ENCODE measurements around the gene ELMO1.

GRCh38 chr7:37391791-37392672, 56.6 kb downstream of the ELMO1 start:
- TF ChIP-seq, protein P1, sequence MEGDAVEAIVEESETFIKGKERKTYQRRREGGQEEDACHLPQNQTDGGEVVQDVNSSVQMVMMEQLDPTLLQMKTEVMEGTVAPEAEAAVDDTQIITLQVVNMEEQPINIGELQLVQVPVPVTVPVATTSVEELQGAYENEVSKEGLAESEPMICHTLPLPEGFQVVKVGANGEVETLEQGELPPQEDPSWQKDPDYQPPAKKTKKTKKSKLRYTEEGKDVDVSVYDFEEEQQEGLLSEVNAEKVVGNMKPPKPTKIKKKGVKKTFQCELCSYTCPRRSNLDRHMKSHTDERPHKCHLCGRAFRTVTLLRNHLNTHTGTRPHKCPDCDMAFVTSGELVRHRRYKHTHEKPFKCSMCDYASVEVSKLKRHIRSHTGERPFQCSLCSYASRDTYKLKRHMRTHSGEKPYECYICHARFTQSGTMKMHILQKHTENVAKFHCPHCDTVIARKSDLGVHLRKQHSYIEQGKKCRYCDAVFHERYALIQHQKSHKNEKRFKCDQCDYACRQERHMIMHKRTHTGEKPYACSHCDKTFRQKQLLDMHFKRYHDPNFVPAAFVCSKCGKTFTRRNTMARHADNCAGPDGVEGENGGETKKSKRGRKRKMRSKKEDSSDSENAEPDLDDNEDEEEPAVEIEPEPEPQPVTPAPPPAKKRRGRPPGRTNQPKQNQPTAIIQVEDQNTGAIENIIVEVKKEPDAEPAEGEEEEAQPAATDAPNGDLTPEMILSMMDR (IDR thresholded peaks at IDR 0.05): no peak
- no peak for TF ChIP-seq POLR2A (IDR thresholded peaks at IDR 0.05)

All from heart left ventricle (tissue), 13 donors.